Loucy (cell line): ENCODE results near the gene EVC.

Experiments
- H2AFZ ChIP-seq: fragments of 200-600 bp; sonication (generic); 2 replicates; pipeline ENCODE4 v1.6.0; 2016; ENCODE audit warnings: antibody characterized with exemption, mild to moderate bottlenecking, low read length, moderate library complexity
- H3F3A ChIP-seq: fragments of 200-600 bp; 2 replicates; pipeline ENCODE4 v1.6.0; 2016; ENCODE audit warnings: antibody characterized with exemption, low read depth, mild to moderate bottlenecking
- H3K27me3 ChIP-seq: fragments of 200-600 bp; sonication (generic); 2 replicates; pipeline ENCODE4 v1.6.1; 2014; ENCODE audit warnings: low read length, mild to moderate bottlenecking; ENCODE audit not compliant: insufficient read depth, poor library complexity, severe bottlenecking
- H3K36me3 ChIP-seq: fragments of 200-600 bp; sonication (generic); 2 replicates; pipeline ENCODE4 v1.6.1; 2016; ENCODE audit warnings: low read length; ENCODE audit not compliant: insufficient read depth
- H3K4me1 ChIP-seq: fragments of 200-600 bp; sonication (generic); 2 replicates; pipeline ENCODE4 v1.5.1; 2014; ENCODE audit warnings: low read length, mild to moderate bottlenecking; ENCODE audit not compliant: insufficient read depth, poor library complexity, severe bottlenecking
- H3K4me2 ChIP-seq: fragments of 200-600 bp; sonication (generic); 2 replicates; pipeline ENCODE4 v1.6.0; 2014; ENCODE audit warnings: antibody characterized with exemption, low read length, low read depth, mild to moderate bottlenecking; ENCODE audit not compliant: poor library complexity, severe bottlenecking
- H3K4me3 ChIP-seq: fragments of 200-600 bp; sonication (generic); 2 replicates; pipeline ENCODE4 v1.5.1; 2014; ENCODE audit warnings: low read length, mild to moderate bottlenecking, mixed read lengths; ENCODE audit not compliant: poor library complexity, severe bottlenecking
- H3K79me2 ChIP-seq: fragments of 200-600 bp; sonication (generic); 2 replicates; pipeline ENCODE4 v1.6.1; 2014; ENCODE audit warnings: low read length; ENCODE audit not compliant: insufficient read depth
- H3K9ac ChIP-seq: fragments of 200-600 bp; sonication (generic); 2 replicates; pipeline ENCODE4 v1.6.0; 2014; ENCODE audit warnings: mild to moderate bottlenecking, low read depth, low read length, moderate library complexity; ENCODE audit not compliant: poor library complexity, severe bottlenecking
- H3K9me2 ChIP-seq: fragments of 200-600 bp; sonication (generic); replicated peaks from 2 replicates; pipeline ENCODE4 v1.6.1; 2016; ENCODE audit warnings: low read depth, low read length, mixed read lengths
- H3K9me3 ChIP-seq: fragments of 200-600 bp; sonication (generic); 2 replicates; pipeline ENCODE4 v1.6.1; 2014; ENCODE audit warnings: mild to moderate bottlenecking, antibody characterized with exemption, low read length, low read depth; ENCODE audit not compliant: insufficient read depth
- H4K20me1 ChIP-seq: fragments of 200-600 bp; sonication (generic); 2 replicates; pipeline ENCODE4 v1.6.0; 2014; ENCODE audit warnings: antibody characterized with exemption, low read length, mild to moderate bottlenecking; ENCODE audit not compliant: insufficient read depth, poor library complexity, severe bottlenecking
- CTCF ChIP-seq: fragments of 200-600 bp; sonication (generic); conservative IDR thresholded peaks from 2 replicates; pipeline ENCODE4 v1.5.1; 2014; ENCODE audit warnings: mild to moderate bottlenecking, antibody characterized with exemption, low read length
- EZH2phosphoT487 ChIP-seq: fragments of 200-600 bp; IDR thresholded peaks from 2 replicates; pipeline ENCODE4 v1.6.1; 2018; ENCODE audit warnings: antibody characterized with exemption, mild to moderate bottlenecking, moderate library complexity, borderline replicate concordance

Gene EVC

GRCh38 chr4:5735463-5735862, 24.5 kb downstream of the EVC start:
- H3K79me2 ChIP-seq: no peaks in the 10 kb centered on the region
- no peaks in the 10 kb centered on the region for H3K9me3 ChIP-seq
- H3K27me3 ChIP-seq: no peaks in the 10 kb centered on the region
- no peaks in the 10 kb centered on the region for H3K36me3 ChIP-seq
- TF ChIP-seq EZH2phosphoT487 (no peak), CTCF (no peak)
- H3K4me1 ChIP-seq: no peaks in the 10 kb centered on the region
- no peaks in the 10 kb centered on the region for H4K20me1 ChIP-seq
- no peak overlapping the region for H3K4me3 ChIP-seq
- H3F3A ChIP-seq: no peaks in the 10 kb centered on the region
- no peak overlapping the region for H3K4me2 ChIP-seq
- no peak overlapping the region for H2AFZ ChIP-seq
- no peak overlapping the region for H3K9ac ChIP-seq
- H3K9me2 ChIP-seq: no peaks in the 10 kb centered on the region

- Histone ChIP-seq H2AFZ (no peak overlapping the region), H3K79me2 (no peaks in the 10 kb centered on the region), H3K9me3 (no peaks in the 10 kb centered on the region), H3K4me1 (no peaks in the 10 kb centered on the region), H3K9me2 (no peaks in the 10 kb centered on the region), H4K20me1 (no peaks in the 10 kb centered on the region), H3K27me3 (no peaks in the 10 kb centered on the region), H3K36me3 (no peaks in the 10 kb centered on the region), H3F3A (no peaks in the 10 kb centered on the region), H3K4me3 (no peak overlapping the region), H3K9ac (no peak overlapping the region), H3K4me2 (no peak overlapping the region)
- TF ChIP-seq EZH2phosphoT487: no peak
Observed at GRCh38 chr4:5738061-5738460, 27.1 kb downstream of the EVC start.

- no peaks in the 10 kb centered on the region for H3K9me2 ChIP-seq
- H3K36me3 ChIP-seq: no peaks in the 10 kb centered on the region
- H3K79me2 ChIP-seq: no peaks in the 10 kb centered on the region
- TF ChIP-seq CTCF (no peak), EZH2phosphoT487 (no peak)
- H3K4me3 ChIP-seq: no peak overlapping the region
- no peaks in the 10 kb centered on the region for H3F3A ChIP-seq
- no peaks in the 10 kb centered on the region for H3K4me1 ChIP-seq
- H4K20me1 ChIP-seq: no peaks in the 10 kb centered on the region
- H3K9me3 ChIP-seq: peaks cover 4% of the 10 kb centered on the region; the same call in 1 of the 2 replicates
- H3K4me2 ChIP-seq: no peak overlapping the region
- H3K27me3 ChIP-seq: no peaks in the 10 kb centered on the region
- no peak overlapping the region for H2AFZ ChIP-seq
- no peak overlapping the region for H3K9ac ChIP-seq
Observed at GRCh38 chr4:5742388-5742787, 31.4 kb downstream of the EVC start.

- no peaks in the 10 kb centered on the region for H3K79me2 ChIP-seq
- no peak overlapping the region for H3K4me2 ChIP-seq
- no peaks in the 10 kb centered on the region for H4K20me1 ChIP-seq
- H3F3A ChIP-seq: no peaks in the 10 kb centered on the region
- no peak overlapping the region for H2AFZ ChIP-seq
- TF ChIP-seq EZH2phosphoT487 (no peak), CTCF (no peak)
- peaks cover 4% of the 10 kb centered on the region; the same call in 1 of the 2 replicates for H3K9me3 ChIP-seq
- no peaks in the 10 kb centered on the region for H3K27me3 ChIP-seq
- no peaks in the 10 kb centered on the region for H3K36me3 ChIP-seq
- no peak overlapping the region for H3K4me3 ChIP-seq
- no peaks in the 10 kb centered on the region for H3K9me2 ChIP-seq
- H3K9ac ChIP-seq: no peak overlapping the region
- H3K4me1 ChIP-seq: no peaks in the 10 kb centered on the region
Observed at GRCh38 chr4:5742968-5743367, 32.0 kb downstream of the EVC start.
